OCI-LY7 (cell line): Measurements from ENCODE around the gene TDRD7. TPM values are rescaled to one million over a fixed set of nuclear protein-coding genes. Genes with fewer than 3 reads are reported as not detected.

Source experiments
- BruUV-seq: library from RNA; stranded (reverse); fragments of 400-500 nt; replicated peaks from 2 replicates; lab custom pipeline; 2021; lab: Mats Ljungman, UMichigan
- CTCF ChIA-PET: fragments of 300-600 bp; sonication (Branson Sonifier 250); formaldehyde crosslinking; loops from one replicate; lab custom pipeline; 2022; ENCODE audit warnings: antibody characterized with exemption; ENCODE audit not compliant: unreplicated experiment; lab: Charles Lee
- POLR2A ChIA-PET: fragments of 300-600 bp; sonication (Branson Sonifier 250); formaldehyde crosslinking; loops from one replicate; lab custom pipeline; 2022; ENCODE audit warnings: antibody characterized with exemption; lab: Charles Lee
- DNase-seq: peaks from one replicate; pipeline ENCODE4 v3.0.0-alpha.2; 2015; ENCODE audit warnings: low spot score
- H2AFZ ChIP-seq: fragments of 200-600 bp; sonication (generic), shearing (Covaris generic); 2 replicates; pipeline ENCODE4 v1.6.1; 2014; ENCODE audit warnings: mild to moderate bottlenecking, antibody characterized with exemption, low read length, moderate library complexity
- H3K27ac ChIP-seq: fragments of 200-600 bp; sonication (generic); 2 replicates; pipeline ENCODE4 v1.5.1; 2014; ENCODE audit warnings: mixed run types, low read depth, mild to moderate bottlenecking, moderate library complexity, low read length, inconsistent platforms; ENCODE audit not compliant: poor library complexity, severe bottlenecking
- H3K36me3 ChIP-seq: fragments of 200-600 bp; sonication (generic); 2 replicates; pipeline ENCODE4 v1.6.1; 2014; ENCODE audit warnings: mild to moderate bottlenecking, antibody characterized with exemption, low read length, moderate library complexity, mixed read lengths; ENCODE audit not compliant: insufficient read depth
- H3K4me1 ChIP-seq: fragments of 200-600 bp; sonication (generic); 2 replicates; pipeline ENCODE4 v1.5.1; 2014; ENCODE audit warnings: mild to moderate bottlenecking, low read length; ENCODE audit not compliant: insufficient read depth, poor library complexity, severe bottlenecking
- H3K4me2 ChIP-seq: fragments of 200-600 bp; sonication (generic); 2 replicates; pipeline ENCODE4 v1.6.1; 2014; ENCODE audit warnings: mild to moderate bottlenecking, low read length
- H3K4me3 ChIP-seq: fragments of 200-600 bp; sonication (generic); 2 replicates; pipeline ENCODE4 v1.5.1; 2014; ENCODE audit warnings: mild to moderate bottlenecking, low read depth, low read length; ENCODE audit not compliant: poor library complexity, severe bottlenecking
- H3K79me2 ChIP-seq: fragments of 200-600 bp; sonication (generic); 2 replicates; pipeline ENCODE4 v1.6.1; 2016; ENCODE audit warnings: low read depth, mild to moderate bottlenecking, low read length, moderate library complexity, mixed read lengths; ENCODE audit not compliant: insufficient read depth
- H3K9me2 ChIP-seq: fragments of 200-600 bp; sonication (generic); 2 replicates; pipeline ENCODE4 v1.6.1; 2016; ENCODE audit warnings: mild to moderate bottlenecking, low read length, mixed read lengths; ENCODE audit not compliant: insufficient read depth
- H3K9me3 ChIP-seq: fragments of 200-600 bp; sonication (generic); 2 replicates; pipeline ENCODE4 v1.6.1; 2014; ENCODE audit warnings: mild to moderate bottlenecking, mixed run types, low read length, mixed read lengths
- H4K20me1 ChIP-seq: fragments of 200-600 bp; sonication (generic); 2 replicates; pipeline ENCODE4 v1.6.1; 2014; ENCODE audit warnings: mild to moderate bottlenecking, antibody characterized with exemption, low read length, moderate library complexity, mixed read lengths; ENCODE audit not compliant: insufficient read depth
- CTCF ChIP-seq: fragments of 200-600 bp; sonication (generic); conservative IDR thresholded peaks from 2 replicates; pipeline ENCODE4 v1.5.1; 2014; ENCODE audit warnings: mild to moderate bottlenecking, antibody characterized with exemption, low read length, moderate library complexity, mixed read lengths
- EZH2phosphoT487 ChIP-seq: fragments of 200-600 bp; sonication (generic); IDR thresholded peaks from 2 replicates; pipeline ENCODE4 v1.6.1; 2018; ENCODE audit warnings: low read depth, borderline replicate concordance, mild to moderate bottlenecking, mixed run types, antibody characterized with exemption, low read length, moderate library complexity, mixed read lengths
- intact Hi-C: fragments of 100-400 bp; cut with micrococcal nuclease; formaldehyde crosslinking; loops from one replicate; pipeline ENCODE4 v1.10.0; 2022; ENCODE audit not compliant: unreplicated experiment
- total RNA-seq, 2 experiments: library from RNA; depleted of rRNA in 1 of 2; stranded (reverse); fragments of >200 nt in 1 of 2; shearing (Covaris generic) in 1 of 2; gene quantifications; 2 replicates each; pipeline ENCODE4 v1.2.3, GENCODE V29; 2014 to 2022

TDRD7 gene
- total RNA-seq, 2 experiments from 2014 or later, result 4.0 to 6.1 TPM

GRCh38 chr9:97382099-97382718 is 29.7 kb upstream of the TDRD7 start:
- Histone ChIP-seq H3K4me2 (no peak overlapping the region), H3K9me2 (no peaks in the 10 kb centered on the region), H3K36me3 (no peaks in the 10 kb centered on the region), H4K20me1 (no peaks in the 10 kb centered on the region), H3K79me2 (no peaks in the 10 kb centered on the region), H3K4me3 (no peak overlapping the region), H3K9me3 (no peaks in the 10 kb centered on the region), H3K27ac (no peak overlapping the region), H3K4me1 (no peaks in the 10 kb centered on the region), H2AFZ (no peak overlapping the region)
- ChIA-PET CTCF (no interaction called here), POLR2A (no interaction called here)
- no TSS peak for BruUV-seq
- no peak for TF ChIP-seq CTCF
- no peak for TF ChIP-seq EZH2phosphoT487
- DNase-seq, result no peak
- intact Hi-C loops, result no loop called here

- intact Hi-C loops, result no loop called here
- CTCF ChIA-PET, result no interaction called here
- no peak for DNase-seq
- Histone ChIP-seq H2AFZ (no peak overlapping the region), H3K4me3 (no peak overlapping the region), H3K79me2 (no peaks in the 10 kb centered on the region), H3K4me2 (no peak overlapping the region), H3K4me1 (no peaks in the 10 kb centered on the region), H3K36me3 (no peaks in the 10 kb centered on the region), H3K9me2 (no peaks in the 10 kb centered on the region), H3K9me3 (no peaks in the 10 kb centered on the region), H4K20me1 (no peaks in the 10 kb centered on the region), H3K27ac (no peak overlapping the region)
- POLR2A ChIA-PET, result no interaction called here
- TF ChIP-seq CTCF (no peak), EZH2phosphoT487 (no peak)
- no TSS peak for BruUV-seq
These were observed 27.3 kb upstream of the TDRD7 start for GRCh38 chr9:97384406-97385262.
